Measurements from ENCODE around the gene SPTB. TPM values are rescaled to one million over a fixed set of nuclear protein-coding genes. Genes with fewer than 3 reads are reported as not detected.

Gene SPTB
- under 0.01 TPM in 1 of 2 replicates, not detected in the other for total RNA-seq

DNA sequence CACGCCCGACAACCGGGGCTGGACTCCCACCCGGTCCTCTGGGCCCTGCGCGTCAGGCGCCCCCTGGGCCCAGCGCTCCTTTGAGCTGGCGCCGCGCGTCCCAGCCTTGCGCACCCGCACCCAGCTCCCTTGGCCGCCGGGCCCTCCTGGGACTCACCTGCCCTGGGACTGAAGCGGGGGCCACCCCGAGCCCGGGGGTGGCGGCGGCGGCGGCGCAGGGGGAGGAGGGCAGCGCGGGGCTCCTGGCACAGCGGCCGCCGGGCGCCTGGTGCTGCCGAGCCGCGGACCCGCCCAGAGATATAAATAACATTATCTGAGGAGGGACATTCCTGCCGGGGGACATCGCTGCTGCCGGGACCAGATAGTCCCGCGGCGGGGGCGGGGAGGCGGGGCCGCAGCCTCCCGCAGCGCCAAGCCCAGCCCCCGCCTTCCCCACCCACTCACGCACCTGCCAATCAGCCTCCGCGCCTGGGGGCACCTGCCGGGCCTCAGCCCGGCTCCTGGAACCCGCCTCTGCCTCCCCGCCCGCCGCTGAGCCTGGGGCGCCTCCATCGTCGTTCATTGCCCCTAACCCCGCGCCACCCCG, at the start of gene SPTB:
Gene SPTB (minus strand): TSS at position 273 of the 586 bp plus-strand sequence. CDS start 56,813 bp downstream, outside the sequence.

GRCh38 chr14:64914237-64915028, 34.7 kb upstream of the SPTB start, which contains the start of gene CHURC1:
TSS of gene CHURC1 (plus strand) at chr14:64914455. CDS start at chr14:64914496, 41 bp downstream.

GRCh38 chr14:64704143-64704742, 175.5 kb downstream of the SPTB start, which contains the start of gene PLEKHG3:
TSS of gene PLEKHG3 (plus strand) at chr14:64704424. CDS start at chr14:64727632, 23,208 bp downstream.

Small RNA genes within 50 kb of the gene (small RNA-seq; reads per million reads assigned to genes)
- gene RPPH1-2P: not detected

Other genes starting within 250 kb of the SPTB start
- 5.8 and 6.5 TPM in 2 replicates for gene PLEKHG3, start 175.5 kb downstream of the SPTB start, total RNA-seq
- 44.5 and 52.0 TPM in 2 replicates for gene CHURC1, start 34.5 kb upstream of the SPTB start, total RNA-seq
- gene GPX2, start 62.8 kb upstream of the SPTB start, total RNA-seq: not detected in 2 replicates
- gene RAB15, start 92.4 kb upstream of the SPTB start, total RNA-seq: 7.8 and 8.1 TPM in 2 replicates
- gene FNTB, start 107.0 kb upstream of the SPTB start, total RNA-seq: 15.9 and 16.2 TPM in 2 replicates
- 66.0 and 71.3 TPM in 2 replicates for gene MAX, start 222.6 kb upstream of the SPTB start, total RNA-seq